ENCODE data around the gene DOCK2.

The DOCK2 gene

DNA sequence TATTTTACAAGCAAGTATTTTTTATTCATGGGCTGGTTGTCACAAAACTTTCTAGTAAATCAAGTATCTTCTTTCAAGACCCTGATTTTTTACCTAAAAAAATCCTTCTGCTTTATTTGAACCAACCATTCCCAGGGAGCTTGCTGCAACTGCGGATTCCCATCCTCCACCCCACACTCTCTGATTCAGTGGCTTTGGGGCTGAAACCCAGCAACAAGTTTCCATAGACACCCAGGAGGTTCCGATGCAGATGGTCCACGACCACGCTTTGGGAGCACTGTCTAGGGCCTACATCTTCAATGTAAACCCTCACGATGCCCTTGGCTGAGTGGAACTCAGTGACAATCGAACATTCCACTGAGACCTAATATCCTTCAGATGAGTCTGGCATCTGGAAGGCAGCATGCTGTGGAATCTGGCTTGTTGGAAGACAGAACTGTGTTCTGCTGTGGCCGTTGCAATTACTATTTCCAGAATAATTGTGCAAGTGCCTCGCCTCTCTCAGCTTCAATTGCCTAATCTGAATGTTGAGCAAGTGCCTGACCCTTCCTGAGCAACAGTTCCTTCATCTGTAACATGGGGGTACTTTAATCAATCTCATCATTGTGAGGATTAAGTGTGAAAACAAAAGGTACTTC lies 238.1 kb downstream of the DOCK2 start:
- DNase-seq (ENCODE audit: low read depth in 2 of 2): peak; percentile 59 to 72
- H3K4me3 ChIP-seq (replicated peaks in 1 of 2; ENCODE audit: low read depth in 2 of 2, low read length in 2 of 2): no peak overlapping the region
- TF ChIP-seq, protein P1, sequence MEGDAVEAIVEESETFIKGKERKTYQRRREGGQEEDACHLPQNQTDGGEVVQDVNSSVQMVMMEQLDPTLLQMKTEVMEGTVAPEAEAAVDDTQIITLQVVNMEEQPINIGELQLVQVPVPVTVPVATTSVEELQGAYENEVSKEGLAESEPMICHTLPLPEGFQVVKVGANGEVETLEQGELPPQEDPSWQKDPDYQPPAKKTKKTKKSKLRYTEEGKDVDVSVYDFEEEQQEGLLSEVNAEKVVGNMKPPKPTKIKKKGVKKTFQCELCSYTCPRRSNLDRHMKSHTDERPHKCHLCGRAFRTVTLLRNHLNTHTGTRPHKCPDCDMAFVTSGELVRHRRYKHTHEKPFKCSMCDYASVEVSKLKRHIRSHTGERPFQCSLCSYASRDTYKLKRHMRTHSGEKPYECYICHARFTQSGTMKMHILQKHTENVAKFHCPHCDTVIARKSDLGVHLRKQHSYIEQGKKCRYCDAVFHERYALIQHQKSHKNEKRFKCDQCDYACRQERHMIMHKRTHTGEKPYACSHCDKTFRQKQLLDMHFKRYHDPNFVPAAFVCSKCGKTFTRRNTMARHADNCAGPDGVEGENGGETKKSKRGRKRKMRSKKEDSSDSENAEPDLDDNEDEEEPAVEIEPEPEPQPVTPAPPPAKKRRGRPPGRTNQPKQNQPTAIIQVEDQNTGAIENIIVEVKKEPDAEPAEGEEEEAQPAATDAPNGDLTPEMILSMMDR (IDR thresholded peaks at IDR 0.05; ENCODE audit: low read depth, low read length): no peak

DNA sequence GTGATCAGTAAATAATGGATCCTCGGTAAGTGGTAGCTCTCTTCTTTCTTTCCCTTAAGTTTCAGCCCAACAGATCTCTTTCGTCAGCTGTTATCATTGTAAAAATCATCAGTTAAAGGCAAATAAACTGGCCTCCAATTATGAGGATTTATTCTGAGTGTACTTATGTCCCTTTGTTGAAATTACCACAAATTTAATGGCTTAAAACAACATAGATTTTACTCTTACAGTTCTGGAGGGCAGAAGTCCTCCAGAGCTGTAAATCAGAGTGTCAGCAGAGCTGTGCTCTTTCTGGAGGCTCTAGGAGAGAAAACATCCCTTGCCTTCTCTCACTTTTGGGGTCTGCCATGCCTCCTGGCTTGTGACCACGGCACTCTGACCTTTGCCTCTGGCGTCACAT lies 238.7 kb downstream of the DOCK2 start:
- H3K4me3 ChIP-seq (replicated peaks in 1 of 2; ENCODE audit: low read depth in 2 of 2, low read length in 2 of 2): no peak overlapping the region
- DNase-seq (ENCODE audit: low read depth in 2 of 2): no peak
- TF ChIP-seq, protein P1 (IDR thresholded peaks at IDR 0.05; ENCODE audit: low read depth, low read length): no peak

DNA sequence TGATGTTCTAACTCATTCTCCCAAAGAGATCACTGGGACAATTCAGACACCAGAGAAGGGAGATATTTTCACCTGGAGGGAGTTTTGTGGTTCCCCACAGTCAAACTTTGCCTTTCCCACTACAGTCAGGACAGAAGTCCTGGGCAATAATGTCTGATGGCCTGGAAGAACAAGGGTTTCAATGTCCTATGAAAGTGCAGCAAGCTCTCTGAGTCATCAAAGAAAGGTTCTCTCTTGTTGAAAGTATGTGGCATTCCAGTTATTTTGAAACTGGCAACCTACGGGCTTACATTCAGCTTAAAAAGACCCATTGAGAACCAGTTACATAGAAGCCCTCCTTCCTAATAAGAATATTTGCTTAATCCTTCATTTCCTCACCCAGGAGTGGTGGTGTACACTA lies 239.3 kb downstream of the DOCK2 start:
- TF ChIP-seq, protein P1 (IDR thresholded peaks at IDR 0.05; ENCODE audit: low read depth, low read length): no peak
- no peak overlapping the region for H3K4me3 ChIP-seq (replicated peaks in 1 of 2; ENCODE audit: low read depth in 2 of 2, low read length in 2 of 2)
- DNase-seq (ENCODE audit: low read depth in 2 of 2): peak; percentile 38 to 47

DNA sequence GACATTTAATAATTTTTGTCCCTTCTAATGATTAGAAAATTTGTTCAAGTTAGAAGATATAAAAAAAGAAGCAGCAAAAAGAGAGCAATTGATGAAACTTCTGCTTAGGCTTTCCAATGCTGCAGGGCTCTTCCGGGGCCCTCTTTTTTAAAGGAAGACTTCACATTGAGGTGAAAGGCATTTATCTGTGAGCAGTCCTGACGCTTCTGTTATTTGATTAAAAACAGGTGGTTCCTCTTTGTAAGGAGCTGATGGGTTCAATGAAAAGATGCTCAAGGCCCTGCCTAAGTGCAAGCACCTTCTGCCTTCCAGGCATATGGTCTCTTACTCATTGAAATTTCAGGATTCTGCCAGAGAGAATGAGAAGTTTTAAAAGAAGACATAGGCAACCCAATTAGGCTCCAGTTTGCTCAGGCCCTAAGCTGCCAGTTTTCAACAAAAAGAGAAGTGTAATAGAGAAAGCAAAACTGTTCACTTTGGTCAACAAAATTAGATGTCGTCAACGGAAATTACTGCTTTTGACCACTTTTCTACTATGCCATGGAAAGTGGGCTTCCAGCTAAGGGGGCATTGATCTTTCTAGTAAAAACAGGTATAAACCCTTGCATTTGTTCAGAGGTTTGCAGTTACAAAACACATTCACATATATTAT lies 243.1 kb downstream of the DOCK2 start:
- TF ChIP-seq, protein P1 (IDR thresholded peaks at IDR 0.05; ENCODE audit: low read depth, low read length): no peak
- no peak overlapping the region for H3K4me3 ChIP-seq (replicated peaks in 1 of 2; ENCODE audit: low read depth in 2 of 2, low read length in 2 of 2)
- DNase-seq (ENCODE audit: low read depth in 2 of 2): no peak

DNA sequence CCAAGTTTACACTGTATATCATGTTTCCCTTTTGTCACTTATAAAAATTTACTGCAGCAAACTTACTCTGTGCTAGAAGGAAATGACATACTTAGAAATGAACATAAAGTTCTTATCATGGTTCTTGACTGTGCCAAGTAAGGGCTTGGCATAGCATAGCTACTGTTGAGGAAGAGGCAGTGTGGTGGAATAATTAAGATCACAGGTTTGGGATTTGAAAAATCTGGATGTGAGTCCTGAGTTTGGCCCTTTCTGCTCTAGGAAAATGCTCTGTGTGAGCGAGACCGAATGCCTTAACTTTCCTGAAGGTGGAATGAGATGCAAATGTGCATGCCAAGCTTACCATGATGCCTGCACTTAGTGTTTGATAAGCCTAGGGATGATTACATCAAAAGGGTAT lies 243.7 kb downstream of the DOCK2 start:
- TF ChIP-seq, protein P1 (IDR thresholded peaks at IDR 0.05; ENCODE audit: low read depth, low read length): no peak
- DNase-seq (ENCODE audit: low read depth in 2 of 2): no peak
- no peak overlapping the region for H3K4me3 ChIP-seq (replicated peaks in 1 of 2; ENCODE audit: low read depth in 2 of 2, low read length in 2 of 2)

DNA sequence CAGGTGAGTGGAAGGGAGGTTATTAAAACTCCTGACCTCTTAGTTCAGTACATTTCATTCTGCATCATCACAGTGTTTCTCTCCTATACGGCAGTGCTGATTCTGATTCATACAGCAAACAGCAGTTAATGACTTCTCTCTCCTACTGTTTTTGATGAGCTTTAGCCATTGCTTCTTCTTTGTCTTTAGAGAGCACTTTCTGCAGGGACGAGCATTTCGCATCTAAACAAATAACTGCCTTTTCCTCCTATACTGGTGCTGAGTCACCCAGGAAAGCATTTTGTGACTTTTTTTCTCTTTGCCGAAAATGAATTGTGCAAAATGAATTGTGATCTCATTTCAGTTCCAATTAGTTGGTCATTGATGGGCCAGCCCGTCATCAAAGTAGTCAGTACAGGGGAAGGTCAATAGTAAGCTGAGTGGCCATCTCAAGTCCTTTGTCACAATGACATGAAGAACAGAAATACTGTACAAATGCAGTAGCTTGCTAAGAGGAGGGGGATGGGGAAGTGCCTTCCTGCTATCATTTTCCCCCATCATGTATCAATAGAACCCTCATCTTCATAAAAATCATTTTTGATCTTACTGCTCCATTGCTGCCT lies 244.7 kb downstream of the DOCK2 start:
- no peak for DNase-seq (ENCODE audit: low read depth in 2 of 2)
- TF ChIP-seq, protein P1 (IDR thresholded peaks at IDR 0.05; ENCODE audit: low read depth, low read length): no peak
- H3K4me3 ChIP-seq (replicated peaks in 1 of 2; ENCODE audit: low read depth in 2 of 2, low read length in 2 of 2): no peak overlapping the region

Measured in cardiac fibroblast (primary cell).